ENCODE results near the gene ZNF283. TPM values are rescaled to one million over a fixed set of nuclear protein-coding genes. Genes with fewer than 3 reads are reported as not detected.

The ZNF283 gene
- total RNA-seq: 8.8 and 10.7 TPM in 2 replicates

DNA sequence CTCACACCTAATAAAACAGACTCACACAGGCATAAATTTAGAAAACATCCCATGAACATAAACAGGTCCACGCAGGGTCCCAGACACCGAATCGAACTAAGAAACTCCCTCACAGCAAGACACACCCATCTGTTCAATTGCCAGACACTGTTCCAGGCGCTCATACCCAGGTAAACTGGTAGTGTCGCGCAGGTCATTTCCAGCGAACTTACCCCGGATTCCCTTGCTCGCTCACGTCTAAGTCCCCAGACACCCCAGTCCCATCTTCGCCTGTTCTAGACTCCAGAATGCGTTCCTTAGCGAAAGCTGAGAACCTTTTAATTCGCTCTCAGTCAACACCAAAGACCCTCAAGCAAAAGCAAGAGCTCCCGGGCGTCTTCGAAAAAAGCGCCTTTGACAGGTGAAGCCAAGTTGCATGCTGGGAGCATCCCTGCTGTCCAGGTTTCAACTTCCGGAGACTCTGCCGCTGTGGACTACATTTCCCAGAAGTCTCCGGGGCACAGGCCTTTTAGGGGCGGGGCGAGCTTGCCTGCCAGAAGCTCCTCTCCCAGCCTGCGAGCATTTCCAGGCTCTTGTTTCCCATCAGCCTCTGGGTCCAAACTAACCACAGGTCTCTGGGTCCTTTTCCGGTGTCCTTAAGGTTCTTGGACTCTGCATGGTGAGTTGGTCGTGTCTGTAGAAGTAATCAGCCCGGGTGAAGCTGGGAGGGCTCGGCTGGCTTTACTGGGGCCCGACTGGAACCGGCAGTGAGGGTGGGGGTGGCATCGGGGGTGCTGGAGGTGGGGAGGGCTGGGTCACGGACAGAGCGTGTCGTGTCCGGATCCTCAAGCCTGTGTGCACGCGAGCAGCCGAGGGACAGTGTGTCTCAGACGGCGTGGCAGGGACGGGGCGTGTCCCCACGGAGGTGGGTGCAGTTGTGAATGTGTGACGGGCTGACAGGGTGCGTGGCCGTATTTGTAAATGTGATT lies at the start of gene ZNF283:
TSS of gene ZNF283 (plus strand) at position 535 of the 968 bp plus-strand sequence. CDS start 6,184 bp downstream, outside the sequence.

DNA sequence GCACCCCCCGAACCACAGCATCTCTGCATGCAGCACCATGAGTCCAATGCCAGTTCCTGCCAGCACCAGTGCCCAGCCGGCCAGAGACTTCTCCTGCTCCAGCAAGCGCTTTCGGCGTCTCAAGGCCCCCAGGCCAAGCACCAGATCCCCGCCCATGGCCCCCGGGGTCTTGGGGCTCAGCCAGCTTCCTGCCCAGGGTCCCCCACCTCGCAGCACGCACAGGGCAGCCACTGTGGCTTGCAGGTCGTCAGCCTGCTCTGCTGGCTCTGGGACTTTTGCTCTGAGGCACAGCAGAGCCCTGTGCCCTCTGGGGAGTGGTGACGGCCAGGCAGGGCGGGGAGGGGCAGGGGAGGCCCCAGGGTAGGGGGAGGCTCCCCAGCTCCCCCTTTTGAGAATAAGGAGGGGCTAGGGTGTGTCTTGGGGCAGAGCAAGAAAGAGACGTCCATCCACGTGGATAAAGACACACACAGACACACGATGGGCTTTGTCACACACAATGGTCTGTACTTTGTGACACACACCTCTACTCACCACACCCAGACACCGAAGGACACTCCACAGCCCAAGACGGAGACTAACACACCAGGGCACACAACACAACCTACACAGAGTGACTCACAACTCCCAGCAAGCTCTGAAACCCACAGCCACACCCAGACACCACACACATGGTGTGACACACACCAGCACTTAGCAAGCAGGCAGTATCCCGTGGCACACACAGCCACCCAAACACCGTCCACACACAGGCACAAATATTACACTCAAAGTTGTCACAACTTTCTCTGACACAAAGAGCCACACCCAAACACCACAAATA lies 46.2 kb upstream of the ZNF283 start, which contains the start of gene KCNN4:
TSS of gene KCNN4 (minus strand) at position 268 of the 820 bp plus-strand sequence. CDS start at position 156, 112 bp downstream.

DNA sequence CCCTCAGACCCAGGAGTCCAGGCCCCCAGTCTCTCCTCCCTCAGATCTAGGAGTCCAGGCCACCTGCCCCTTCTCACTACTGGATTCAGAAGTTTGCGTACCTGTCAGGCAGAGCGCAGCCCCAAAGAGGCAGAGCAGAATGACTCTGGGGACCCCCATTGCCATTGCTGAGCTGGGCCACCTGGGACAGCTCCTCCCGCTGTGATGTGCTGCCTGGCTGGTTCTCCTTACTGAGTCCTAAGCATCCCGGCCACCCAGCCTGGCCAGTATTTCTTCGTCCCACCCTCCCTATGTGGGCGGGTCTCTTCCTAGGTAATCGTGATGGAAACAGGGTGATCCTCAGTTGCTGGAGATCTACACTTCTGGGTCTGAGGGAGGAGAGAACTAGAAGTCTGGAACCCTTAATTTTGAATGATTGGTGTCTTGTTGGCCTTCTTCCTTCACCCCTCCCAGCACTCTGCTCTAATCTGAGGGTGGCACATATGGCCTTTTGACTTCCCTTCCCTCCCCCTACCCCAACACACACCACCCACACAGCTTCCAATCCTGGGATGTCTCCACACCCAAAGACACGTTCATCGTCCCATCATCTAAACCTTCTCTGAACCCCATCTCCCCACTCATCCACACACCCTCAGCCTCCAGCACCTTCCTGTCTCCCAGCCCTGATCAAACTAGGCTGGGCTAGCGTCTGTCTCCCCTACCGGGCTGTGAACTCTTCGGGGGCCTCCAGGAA lies 24.7 kb upstream of the ZNF283 start, which contains the start of gene LYPD5:
TSS of gene LYPD5 (minus strand) at position 232 of the 736 bp plus-strand sequence. CDS start at position 165, 67 bp downstream.

DNA sequence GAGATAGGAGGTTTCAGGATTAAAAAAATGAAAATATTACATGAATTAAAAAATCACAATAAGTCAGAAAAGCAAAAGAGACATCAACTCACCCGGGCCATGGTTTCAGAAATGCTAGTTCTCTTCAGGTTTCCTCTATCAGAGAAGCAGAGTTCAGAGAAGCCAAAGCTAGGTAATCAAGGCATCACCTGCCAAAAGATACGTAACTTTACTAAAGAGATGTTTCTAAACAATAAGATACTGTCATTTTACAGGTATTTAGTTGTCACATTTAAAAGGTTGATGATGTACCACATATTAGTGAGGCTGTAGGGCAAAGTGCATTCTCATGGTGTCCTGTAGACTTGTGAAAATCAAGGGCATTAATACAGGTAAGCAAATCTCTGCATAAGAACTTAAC lies 56.7 kb downstream of the ZNF283 start, which contains the start of gene ZNF404:
TSS of gene ZNF404 (minus strand) at position 101 of the 400 bp plus-strand sequence.

Other genes with a start within 250 kb of the ZNF283 start
- 8.8 and 11.9 TPM in 2 replicates for gene IRGQ, start 231.2 kb upstream of the ZNF283 start, total RNA-seq
- 10.9 and 12.1 TPM in 2 replicates for gene ZNF576, start 230.7 kb upstream of the ZNF283 start, total RNA-seq
- gene SRRM5, start 215.2 kb upstream of the ZNF283 start, total RNA-seq: 0.37 TPM in 1 of 2 replicates, not detected in the other
- gene ZNF428, start 207.7 kb upstream of the ZNF283 start, total RNA-seq: 13.3 and 20.2 TPM in 2 replicates
- 0.37 and 0.59 TPM in 2 replicates for gene CADM4, start 187.5 kb upstream of the ZNF283 start, total RNA-seq
- gene PLAUR, start 157.2 kb upstream of the ZNF283 start, total RNA-seq: 105 and 114 TPM in 2 replicates
- gene IRGC, start 111.2 kb upstream of the ZNF283 start, total RNA-seq: not detected in 2 replicates
- 14.3 and 19.5 TPM in 2 replicates for gene SMG9, start 72.4 kb upstream of the ZNF283 start, total RNA-seq
- gene KCNN4, start 46.3 kb upstream of the ZNF283 start, total RNA-seq: 2.0 and 2.9 TPM in 2 replicates
- gene LYPD5, start 24.9 kb upstream of the ZNF283 start, total RNA-seq: 0.73 TPM in 1 of 2 replicates, not detected in the other
- gene ZNF404, start 56.6 kb downstream of the ZNF283 start, total RNA-seq: 1.4 and 1.5 TPM in 2 replicates
- gene ZNF45, start 108.0 kb downstream of the ZNF283 start, total RNA-seq: 12.5 and 16.2 TPM in 2 replicates
- gene ZNF221, start 123.9 kb downstream of the ZNF283 start, total RNA-seq: 6.1 and 7.3 TPM in 2 replicates
- 6.3 and 7.3 TPM in 2 replicates for gene ZNF155, start 156.9 kb downstream of the ZNF283 start, total RNA-seq
- 3.3 and 4.0 TPM in 2 replicates for gene ZNF230, start 175.6 kb downstream of the ZNF283 start, total RNA-seq
- 3.1 and 3.3 TPM in 2 replicates for gene ZNF222, start 198.1 kb downstream of the ZNF283 start, total RNA-seq
- 2.0 and 2.2 TPM in 2 replicates for gene ZNF223, start 224.7 kb downstream of the ZNF283 start, total RNA-seq
- 2.2 TPM in 2 replicates for gene ZNF284, start 244.8 kb downstream of the ZNF283 start, total RNA-seq